ENCODE measurements around the gene ZNF516. TPM values are rescaled to one million over a fixed set of nuclear protein-coding genes. Genes with fewer than 3 reads are reported as not detected.

The ZNF516 gene
- total RNA-seq, 1 experiment from 2014 or later = 44.2 TPM

DNA sequence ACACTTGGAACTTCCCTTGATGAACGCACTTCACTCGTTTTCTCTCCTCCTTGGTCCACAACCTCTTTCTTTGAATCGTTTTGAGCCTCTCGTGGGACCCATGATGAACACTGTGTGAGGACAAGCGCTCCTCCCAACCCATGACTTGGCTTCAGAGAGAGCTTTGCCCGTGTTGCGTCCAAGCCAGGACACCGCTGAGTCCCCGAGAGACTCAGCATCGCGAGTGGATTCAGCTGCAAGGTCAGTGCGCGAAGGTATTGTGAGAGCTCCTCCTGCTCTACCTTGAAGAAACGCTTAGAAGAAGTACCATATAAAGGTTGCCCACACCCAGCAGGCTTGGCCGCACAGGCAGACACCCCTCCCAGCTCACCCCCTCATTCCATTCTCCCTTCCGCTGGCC lies 58.7 kb downstream of the ZNF516 start:
- Mint-ChIP-seq H3K27ac (ENCODE audit: unreplicated experiment) (no peak overlapping the region), H3K4me3 (ENCODE audit: low read depth, unreplicated experiment) (no peak overlapping the region), H3K27me3 (ENCODE audit: unreplicated experiment) (no peaks in the 10 kb centered on the region), H3K4me1 (ENCODE audit: low read depth, unreplicated experiment) (no peaks in the 10 kb centered on the region), H3K9me3 (ENCODE audit: low read depth, unreplicated experiment) (peaks cover 4% of the 10 kb centered on the region), H3K36me3 (ENCODE audit: insufficient read depth, unreplicated experiment) (peaks cover 24% of the 10 kb centered on the region)
- CTCF ChIA-PET = interaction anchor here (0.6 kb wide), 1 partner anchor 877 kb away, joined by 3 read pairs; no protein-coding TSS in a partner anchor
- intact Hi-C loops (cut with micrococcal nuclease; ENCODE audit: unreplicated experiment) = no loop called here
- no TSS peak for BruUV-seq (replicated peaks)
- TF ChIP-seq, protein P1, sequence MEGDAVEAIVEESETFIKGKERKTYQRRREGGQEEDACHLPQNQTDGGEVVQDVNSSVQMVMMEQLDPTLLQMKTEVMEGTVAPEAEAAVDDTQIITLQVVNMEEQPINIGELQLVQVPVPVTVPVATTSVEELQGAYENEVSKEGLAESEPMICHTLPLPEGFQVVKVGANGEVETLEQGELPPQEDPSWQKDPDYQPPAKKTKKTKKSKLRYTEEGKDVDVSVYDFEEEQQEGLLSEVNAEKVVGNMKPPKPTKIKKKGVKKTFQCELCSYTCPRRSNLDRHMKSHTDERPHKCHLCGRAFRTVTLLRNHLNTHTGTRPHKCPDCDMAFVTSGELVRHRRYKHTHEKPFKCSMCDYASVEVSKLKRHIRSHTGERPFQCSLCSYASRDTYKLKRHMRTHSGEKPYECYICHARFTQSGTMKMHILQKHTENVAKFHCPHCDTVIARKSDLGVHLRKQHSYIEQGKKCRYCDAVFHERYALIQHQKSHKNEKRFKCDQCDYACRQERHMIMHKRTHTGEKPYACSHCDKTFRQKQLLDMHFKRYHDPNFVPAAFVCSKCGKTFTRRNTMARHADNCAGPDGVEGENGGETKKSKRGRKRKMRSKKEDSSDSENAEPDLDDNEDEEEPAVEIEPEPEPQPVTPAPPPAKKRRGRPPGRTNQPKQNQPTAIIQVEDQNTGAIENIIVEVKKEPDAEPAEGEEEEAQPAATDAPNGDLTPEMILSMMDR (IDR thresholded peaks at IDR 0.05; ENCODE audit: unreplicated experiment) = no peak
- no peak for DNase-seq

DNA sequence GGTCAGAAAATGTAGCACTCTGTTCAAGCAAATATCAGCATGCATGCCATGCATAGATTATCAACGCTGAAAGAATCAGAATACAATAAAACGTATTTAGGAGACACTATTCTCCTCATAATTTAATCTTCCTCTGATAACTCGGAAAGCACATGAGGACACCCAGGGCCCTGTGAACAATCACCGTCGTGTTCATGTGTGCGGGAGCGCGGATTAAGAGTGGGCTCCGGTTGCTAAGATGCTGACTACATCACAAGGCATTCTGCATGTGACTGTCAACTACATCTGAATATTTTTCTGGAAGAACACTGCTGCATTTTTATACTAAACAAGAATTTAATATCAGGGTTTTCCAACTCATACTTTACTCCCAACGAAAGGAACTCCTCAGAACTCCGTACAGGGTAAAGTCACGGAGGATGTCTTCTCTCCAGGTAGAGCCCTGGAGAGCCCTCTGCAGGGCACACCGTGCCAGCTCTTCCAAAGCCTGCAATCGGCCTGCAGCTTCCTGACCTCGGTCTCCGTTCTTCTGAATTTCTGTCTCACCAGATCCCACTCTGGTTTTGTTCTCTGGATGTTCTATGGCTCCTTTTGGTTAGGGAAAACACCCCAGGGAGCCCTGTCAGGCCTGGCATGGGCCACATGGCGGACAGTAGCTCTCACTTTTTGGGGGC lies 59.6 kb downstream of the ZNF516 start:
- BruUV-seq (replicated peaks) = no TSS peak
- Mint-ChIP-seq H3K4me1 (ENCODE audit: low read depth, unreplicated experiment) (no peaks in the 10 kb centered on the region), H3K4me3 (ENCODE audit: low read depth, unreplicated experiment) (no peak overlapping the region), H3K27ac (ENCODE audit: unreplicated experiment) (no peak overlapping the region), H3K27me3 (ENCODE audit: unreplicated experiment) (no peaks in the 10 kb centered on the region), H3K9me3 (ENCODE audit: low read depth, unreplicated experiment) (peaks cover 4% of the 10 kb centered on the region), H3K36me3 (ENCODE audit: insufficient read depth, unreplicated experiment) (peaks cover 24% of the 10 kb centered on the region)
- DNase-seq = no peak
- TF ChIP-seq, protein P1 (IDR thresholded peaks at IDR 0.05; ENCODE audit: unreplicated experiment) = no peak
- intact Hi-C loops (cut with micrococcal nuclease; ENCODE audit: unreplicated experiment) = no loop called here
- CTCF ChIA-PET = no interaction called here

DNA sequence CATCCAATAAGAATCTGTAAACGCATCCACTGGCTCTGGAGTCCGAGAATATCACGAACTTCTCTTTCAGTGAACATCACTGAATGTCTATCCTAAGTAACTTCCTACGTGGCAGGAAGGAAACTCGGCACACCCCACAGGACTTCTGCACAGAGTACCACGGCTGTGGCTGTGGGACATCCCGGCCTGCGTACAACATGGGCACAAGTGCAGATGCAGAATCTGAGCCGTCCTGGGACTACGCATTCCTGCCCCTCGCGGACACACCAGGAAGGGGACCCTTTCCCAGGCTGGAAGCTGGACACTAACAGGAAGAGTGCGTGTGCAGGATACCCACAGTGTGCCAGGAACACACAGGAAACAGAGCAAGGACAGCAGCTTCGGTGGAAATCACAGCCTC lies 60.6 kb downstream of the ZNF516 start:
- intact Hi-C loops (cut with micrococcal nuclease; ENCODE audit: unreplicated experiment) = no loop called here
- no peaks in the 10 kb centered on the region for H3K27me3 Mint-ChIP-seq (ENCODE audit: unreplicated experiment)
- peaks cover 7% of the 10 kb centered on the region for H3K4me1 Mint-ChIP-seq (ENCODE audit: low read depth, unreplicated experiment)
- DNase-seq = no peak
- TF ChIP-seq, protein P1 (IDR thresholded peaks at IDR 0.05; ENCODE audit: unreplicated experiment) = no peak
- peaks cover 24% of the 10 kb centered on the region for H3K36me3 Mint-ChIP-seq (ENCODE audit: insufficient read depth, unreplicated experiment)
- CTCF ChIA-PET = no interaction called here
- H3K9me3 Mint-ChIP-seq (ENCODE audit: low read depth, unreplicated experiment) = peaks cover 4% of the 10 kb centered on the region
- H3K27ac Mint-ChIP-seq (ENCODE audit: unreplicated experiment) = no peak overlapping the region
- no TSS peak for BruUV-seq (replicated peaks)
- no peak overlapping the region for H3K4me3 Mint-ChIP-seq (ENCODE audit: low read depth, unreplicated experiment)

DNA sequence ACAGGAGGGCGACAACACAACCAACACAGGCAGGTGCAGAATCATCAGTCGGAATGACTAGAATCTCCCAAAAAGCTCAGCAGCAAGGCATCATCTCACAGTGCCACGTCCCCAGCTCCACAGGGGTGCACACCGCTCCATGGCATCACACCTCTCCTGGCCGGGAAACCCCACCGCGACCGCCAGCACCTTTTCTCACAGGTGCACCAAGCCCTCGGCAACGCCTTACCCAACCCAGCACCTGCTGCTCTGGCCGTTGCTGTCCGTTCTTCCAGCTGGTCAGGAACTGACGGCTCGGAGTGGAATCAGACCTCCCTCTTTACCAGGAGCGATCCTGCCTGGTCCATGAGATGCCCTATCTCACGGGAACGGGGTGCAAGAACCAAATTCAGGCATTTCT lies 61.3 kb downstream of the ZNF516 start:
- no peak overlapping the region for H3K27ac Mint-ChIP-seq (ENCODE audit: unreplicated experiment)
- H3K4me1 Mint-ChIP-seq (ENCODE audit: low read depth, unreplicated experiment) = peaks cover 14% of the 10 kb centered on the region
- BruUV-seq (replicated peaks) = no TSS peak
- CTCF ChIA-PET = no interaction called here
- no peak for DNase-seq
- no peaks in the 10 kb centered on the region for H3K27me3 Mint-ChIP-seq (ENCODE audit: unreplicated experiment)
- H3K9me3 Mint-ChIP-seq (ENCODE audit: low read depth, unreplicated experiment) = peaks cover 4% of the 10 kb centered on the region
- H3K36me3 Mint-ChIP-seq (ENCODE audit: insufficient read depth, unreplicated experiment) = peaks cover 19% of the 10 kb centered on the region
- TF ChIP-seq, protein P1 (IDR thresholded peaks at IDR 0.05; ENCODE audit: unreplicated experiment) = no peak
- H3K4me3 Mint-ChIP-seq (ENCODE audit: low read depth, unreplicated experiment) = no peak overlapping the region
- intact Hi-C loops (cut with micrococcal nuclease; ENCODE audit: unreplicated experiment) = no loop called here

All from Calu3 (cell line).